Measurements from ENCODE around the gene IL11RA.

IL11RA gene

GRCh38 chr9:34669809-34670562, 18.0 kb downstream of the IL11RA start:
- DNase-seq (ENCODE audit: insufficient read length, low spot score): no peak

GRCh38 chr9:34671307-34671706, 19.3 kb downstream of the IL11RA start:
- FAIRE-seq (no peak), DNase-seq (ENCODE audit: insufficient read length, low spot score) (no peak)
- no peak for TF ChIP-seq POLR2A (IDR thresholded peaks at IDR 0.05; ENCODE audit: low read depth, low read length)

More at GRCh38 chr9:34669809-34670562, 18.0 kb downstream of the IL11RA start:
- no peak for FAIRE-seq
- no peak for TF ChIP-seq POLR2A (IDR thresholded peaks at IDR 0.05; ENCODE audit: low read depth, low read length)

GRCh38 chr9:34674440-34674839, 22.5 kb downstream of the IL11RA start:
- FAIRE-seq: no peak
- no peak for TF ChIP-seq POLR2A (IDR thresholded peaks at IDR 0.05; ENCODE audit: low read depth, low read length)
- DNase-seq (ENCODE audit: insufficient read length, low spot score): no peak

GRCh38 chr9:34675048-34675714, 23.2 kb downstream of the IL11RA start:
- DNase-seq (ENCODE audit: insufficient read length, low spot score): no peak
- no peak for FAIRE-seq
- TF ChIP-seq POLR2A (IDR thresholded peaks at IDR 0.05; ENCODE audit: low read depth, low read length): no peak

GRCh38 chr9:34675869-34676268, 23.9 kb downstream of the IL11RA start:
- TF ChIP-seq POLR2A (IDR thresholded peaks at IDR 0.05; ENCODE audit: low read depth, low read length): no peak
- FAIRE-seq: no peak
- no peak for DNase-seq (ENCODE audit: insufficient read length, low spot score)

- DNase-seq (ENCODE audit: insufficient read length, low spot score) (no peak), FAIRE-seq (no peak)
- no peak for TF ChIP-seq POLR2A (IDR thresholded peaks at IDR 0.05; ENCODE audit: low read depth, low read length)
Observed at GRCh38 chr9:34684145-34684544, 32.2 kb downstream of the IL11RA start.

- no peak for TF ChIP-seq POLR2A (IDR thresholded peaks at IDR 0.05; ENCODE audit: low read depth, low read length)
- FAIRE-seq (no peak), DNase-seq (ENCODE audit: insufficient read length, low spot score) (no peak)
Observed at GRCh38 chr9:34684816-34685215, 32.8 kb downstream of the IL11RA start.

- DNase-seq (ENCODE audit: insufficient read length, low spot score): no peak
- FAIRE-seq: no peak
- no peak for TF ChIP-seq POLR2A (IDR thresholded peaks at IDR 0.05; ENCODE audit: low read depth, low read length)
Observed at GRCh38 chr9:34685591-34685990, 33.6 kb downstream of the IL11RA start.

- FAIRE-seq (no peak), DNase-seq (ENCODE audit: insufficient read length, low spot score) (no peak)
- TF ChIP-seq POLR2A (IDR thresholded peaks at IDR 0.05; ENCODE audit: low read depth, low read length): no peak
Observed at GRCh38 chr9:34686231-34686630, 34.2 kb downstream of the IL11RA start.

- no peak for FAIRE-seq
- TF ChIP-seq POLR2A (IDR thresholded peaks at IDR 0.05; ENCODE audit: low read depth, low read length): no peak
- no peak for DNase-seq (ENCODE audit: insufficient read length, low spot score)
Observed at GRCh38 chr9:34686732-34687131, 34.7 kb downstream of the IL11RA start.

- no peak for DNase-seq (ENCODE audit: insufficient read length, low spot score)
- no peak for TF ChIP-seq POLR2A (IDR thresholded peaks at IDR 0.05; ENCODE audit: low read depth, low read length)
- FAIRE-seq: no peak
Observed at GRCh38 chr9:34687276-34688030, 35.5 kb downstream of the IL11RA start.

GRCh38 chr9:34688329-34689115, 36.5 kb downstream of the IL11RA start:
- TF ChIP-seq POLR2A (IDR thresholded peaks at IDR 0.05; ENCODE audit: low read depth, low read length): no peak
- no peak for DNase-seq (ENCODE audit: insufficient read length, low spot score)
- FAIRE-seq: no peak

GRCh38 chr9:34689116-34689470, 37.1 kb downstream of the IL11RA start:
- FAIRE-seq: no peak
- no peak for DNase-seq (ENCODE audit: insufficient read length, low spot score)
- TF ChIP-seq POLR2A (IDR thresholded peaks at IDR 0.05; ENCODE audit: low read depth, low read length): no peak

GRCh38 chr9:34689512-34689911, 37.5 kb downstream of the IL11RA start:
- TF ChIP-seq POLR2A (IDR thresholded peaks at IDR 0.05; ENCODE audit: low read depth, low read length): no peak
- DNase-seq (ENCODE audit: insufficient read length, low spot score) (no peak), FAIRE-seq (no peak)
